SW480 (cell line): Measurements from ENCODE around the gene SYT8.

Experiments used
- DNase-seq: peaks from one replicate; pipeline ENCODE4 v3.0.0-alpha.2; 2016; ENCODE audit warnings: low spot score

The SYT8 gene

GRCh38 chr11:1845561-1846452, 11.0 kb downstream of the SYT8 start:
- no peak for DNase-seq

GRCh38 chr11:1846453-1846932, 11.7 kb downstream of the SYT8 start:
- no peak for DNase-seq

DNA sequence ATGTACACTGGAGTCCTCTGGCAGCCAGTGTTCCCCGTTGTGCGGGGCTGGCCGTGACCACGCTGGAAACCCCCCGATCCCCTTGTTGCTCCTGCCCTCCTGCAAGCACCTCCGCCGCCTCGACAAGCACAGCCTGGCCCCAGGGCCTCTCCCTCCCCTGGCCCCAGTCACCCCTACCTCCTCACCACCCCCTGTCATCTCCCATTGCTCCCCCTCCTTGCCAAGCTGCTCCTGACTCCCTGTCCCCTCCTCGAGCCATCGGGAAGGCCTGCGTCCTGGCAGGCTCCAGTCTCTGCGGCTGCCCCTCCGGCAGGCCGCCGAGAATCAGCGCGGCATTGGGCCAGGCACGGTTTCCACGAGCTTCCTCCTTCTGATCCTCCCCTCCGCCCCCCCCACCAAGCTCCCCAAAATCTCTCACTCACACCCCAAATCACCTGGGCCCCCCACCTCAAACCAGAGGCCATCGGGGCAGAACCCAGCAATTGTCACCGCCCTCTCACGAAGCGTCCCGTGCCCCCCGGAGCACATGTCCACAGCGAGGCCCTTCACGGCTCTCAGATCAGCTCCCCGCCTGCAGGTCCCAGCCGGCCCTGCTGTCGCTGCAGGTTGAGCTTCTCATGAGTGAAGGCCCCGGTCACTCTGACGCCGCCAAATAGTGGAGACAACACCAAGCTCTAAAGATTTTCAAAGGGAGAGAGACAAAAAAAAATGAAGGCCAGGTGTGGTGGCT, 12.4 kb downstream of the SYT8 start:
- no peak for DNase-seq

GRCh38 chr11:1847926-1848639, 13.3 kb downstream of the SYT8 start:
- no peak for DNase-seq

DNA sequence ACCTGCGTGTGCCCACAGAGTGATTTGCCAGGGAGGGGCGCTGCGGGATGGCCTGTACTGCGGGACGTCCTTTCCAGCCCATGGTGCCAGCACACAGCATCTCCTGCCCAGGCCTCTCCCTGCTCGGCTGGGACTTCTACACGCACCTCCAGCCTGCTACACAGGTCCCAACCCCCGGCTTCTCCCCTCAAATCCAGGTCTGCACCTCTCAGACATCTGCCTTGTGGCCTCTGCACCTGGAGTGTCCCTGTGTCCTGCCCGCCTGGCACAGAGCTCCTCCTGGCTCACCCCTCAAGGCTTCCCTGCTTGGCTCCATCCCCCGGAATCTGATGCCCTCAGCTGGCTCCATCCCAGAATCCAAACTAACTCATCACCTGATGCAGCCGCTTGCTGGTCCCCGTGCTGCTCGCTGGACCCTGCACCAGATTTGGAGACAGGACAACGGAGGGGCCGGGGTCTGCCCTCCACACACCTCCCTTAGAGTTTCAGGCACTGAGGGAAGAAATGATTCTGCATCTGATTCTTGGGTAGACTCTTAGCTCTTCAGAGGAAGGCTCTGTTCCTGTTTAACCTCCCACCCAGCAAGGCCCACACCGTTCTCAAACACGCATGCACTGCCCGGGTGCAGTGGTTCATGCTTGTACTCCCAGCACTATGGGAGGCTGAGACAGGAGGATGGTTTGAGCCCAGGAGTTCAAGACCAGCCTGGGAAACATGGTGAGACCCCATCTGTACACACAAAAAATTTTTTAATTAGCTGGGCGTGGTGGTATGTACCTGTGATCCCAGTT, 14.0 kb downstream of the SYT8 start:
- DNase-seq, result no peak

- no peak for DNase-seq
Observed at GRCh38 chr11:1851468-1852180, 16.8 kb downstream of the SYT8 start.

DNA sequence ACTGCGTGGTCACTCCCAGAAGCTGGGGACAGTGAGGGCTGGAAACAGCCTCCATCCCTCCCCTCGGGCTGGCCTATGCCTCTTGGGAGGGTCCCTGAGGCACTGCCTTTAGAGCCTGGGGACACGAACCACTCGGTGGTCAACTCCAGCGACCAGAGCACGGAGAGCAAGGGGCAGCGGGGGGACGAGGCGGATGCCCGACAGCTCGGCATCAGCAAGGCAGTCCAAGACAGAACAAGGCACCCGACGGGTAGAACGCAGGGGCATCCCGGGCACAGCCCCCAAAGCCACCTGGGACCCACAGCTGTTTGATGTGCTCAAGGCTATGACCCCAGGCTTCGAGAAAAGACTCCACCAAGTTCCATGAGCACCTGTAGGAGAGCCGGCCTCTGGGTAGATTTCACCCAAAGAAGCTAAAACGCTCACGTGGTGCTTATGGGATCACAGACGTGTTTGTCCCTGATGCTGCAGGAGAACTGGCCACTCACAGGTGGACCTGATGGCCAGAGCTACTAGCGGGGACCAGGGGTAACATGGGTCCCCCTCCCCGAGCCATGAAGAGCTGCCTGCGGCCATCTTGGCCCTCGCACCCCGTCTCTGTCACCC, 17.6 kb downstream of the SYT8 start:
- DNase-seq, result no peak

DNA sequence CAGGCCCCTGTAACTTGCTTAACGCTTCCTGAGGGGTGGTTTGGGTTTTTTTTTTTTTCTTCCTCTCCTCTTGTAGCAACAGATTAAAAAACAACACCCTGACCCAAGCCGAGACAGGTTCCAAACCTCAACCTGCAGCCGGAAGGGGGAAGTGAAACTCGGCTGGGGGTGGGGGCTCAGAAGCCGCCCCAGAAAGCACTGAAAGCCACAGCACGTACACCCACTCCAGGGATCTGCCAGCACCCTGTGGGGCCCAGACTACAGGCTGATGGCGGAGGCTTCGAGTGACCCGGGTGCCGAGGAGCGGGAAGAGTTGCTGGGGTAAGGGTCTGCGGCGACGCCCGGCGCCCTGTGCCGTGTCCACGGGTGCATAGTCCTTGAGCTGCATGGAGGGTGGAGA, 18.1 kb downstream of the SYT8 start, which contains the start of gene LSP1:
Gene LSP1, plus strand, starts transcription at position 208 of the 400 bp plus-strand sequence. Its CDS starts 61 bp downstream, at position 269.
- DNase-seq, result no peak

DNA sequence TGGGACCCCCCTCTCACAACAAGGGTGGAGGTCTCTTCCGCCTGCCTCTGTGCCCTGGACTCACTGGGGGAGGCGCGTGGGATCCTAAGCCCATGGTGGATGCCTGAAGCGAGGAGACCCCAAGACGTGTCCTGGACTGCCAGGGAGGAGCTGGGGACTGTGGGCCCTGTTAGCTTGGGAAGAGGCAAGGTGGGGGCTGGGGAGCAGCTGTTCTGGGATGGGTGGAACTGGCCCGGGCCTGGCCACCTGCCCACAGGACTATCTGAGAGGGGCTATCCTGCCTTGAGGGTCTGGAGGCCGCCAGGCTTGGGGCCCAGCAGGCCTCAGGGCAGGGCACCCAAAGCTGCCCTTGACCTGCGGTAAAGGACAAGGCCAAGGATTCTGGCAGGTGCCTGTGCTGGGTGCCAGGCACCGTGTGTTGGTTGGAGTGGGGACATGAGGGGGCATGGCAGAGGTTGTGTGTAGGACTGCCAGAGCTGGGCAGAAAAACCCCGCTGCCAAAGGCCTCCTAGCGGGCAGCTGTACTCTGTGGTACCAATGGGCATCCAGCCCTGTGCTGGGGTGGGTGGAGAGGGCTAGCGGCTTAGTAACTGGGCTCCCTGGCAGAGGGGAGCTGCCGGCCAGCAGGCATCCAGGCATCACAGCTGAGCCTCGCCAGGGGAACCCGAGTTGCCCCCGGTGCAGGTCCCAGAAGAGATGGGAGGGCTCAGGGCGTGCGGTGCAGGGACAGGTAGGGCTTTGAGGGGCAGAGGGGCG, 18.8 kb downstream of the SYT8 start:
- no peak for DNase-seq

- no peak for DNase-seq
Observed at GRCh38 chr11:1854132-1854948, 19.6 kb downstream of the SYT8 start.

DNA sequence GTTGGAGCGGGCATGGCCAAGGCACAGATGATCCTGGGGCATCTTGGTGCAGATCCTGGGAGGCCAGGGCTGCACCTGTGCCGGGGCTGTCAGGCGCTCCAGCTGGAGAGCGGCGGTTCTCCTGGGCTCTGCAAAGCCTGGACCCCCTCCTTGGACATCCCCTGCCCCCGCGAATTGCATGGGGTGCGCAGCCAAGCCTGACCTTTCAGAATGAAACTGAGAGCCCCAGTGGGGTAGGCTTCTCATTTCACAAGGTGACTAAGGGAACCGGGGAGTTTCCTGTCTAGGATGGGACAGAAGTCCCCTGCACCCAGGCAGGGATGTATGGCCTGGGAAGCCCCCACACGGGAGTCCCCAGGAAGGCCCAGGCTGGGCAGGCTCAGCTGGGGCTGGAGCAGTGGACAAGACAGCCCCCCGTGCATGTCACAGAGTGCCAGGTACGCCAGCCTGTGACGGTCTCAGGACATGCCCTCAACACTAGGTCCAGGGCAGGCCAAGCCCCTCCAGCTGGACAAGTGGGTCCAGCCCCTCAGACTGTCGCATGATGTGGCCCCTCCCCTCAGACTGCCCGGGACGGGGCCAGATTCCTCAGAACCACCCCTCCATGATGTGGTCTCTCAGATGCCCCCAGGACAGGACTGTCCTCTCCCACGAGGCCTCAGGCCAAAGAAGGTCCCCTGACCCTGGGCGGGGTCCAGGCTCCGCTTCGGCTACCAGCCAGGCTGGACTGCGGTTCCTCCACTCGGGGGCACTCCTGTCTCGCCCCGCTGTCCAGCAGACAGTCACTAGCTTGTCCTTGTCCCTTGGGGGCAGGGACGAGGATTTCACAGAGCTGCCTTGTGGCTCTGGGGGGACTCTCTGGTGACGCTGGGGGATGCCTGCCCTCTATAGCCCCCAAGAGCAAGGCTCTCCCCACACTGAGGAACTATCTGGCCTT, 20.4 kb downstream of the SYT8 start:
- DNase-seq, result no peak

DNA sequence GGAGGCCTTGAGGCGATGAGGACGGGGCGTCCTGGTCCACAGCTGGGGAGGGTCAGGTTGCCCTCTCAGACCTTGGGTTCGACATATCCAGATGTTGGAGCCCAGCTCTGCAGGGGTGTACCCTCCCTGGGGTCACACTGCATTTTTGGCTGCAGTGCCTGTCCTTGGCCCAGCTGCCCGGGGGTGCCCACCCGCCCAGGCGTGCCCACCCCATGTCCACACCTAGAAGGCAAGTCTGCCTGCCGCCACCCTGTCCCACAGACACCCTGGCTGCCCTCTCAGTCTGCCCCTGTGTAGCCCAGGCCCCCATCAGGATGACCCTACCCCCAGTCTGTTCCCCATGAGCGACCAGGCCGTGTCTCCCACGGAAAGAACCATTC, 21.1 kb downstream of the SYT8 start:
- no peak for DNase-seq

DNA sequence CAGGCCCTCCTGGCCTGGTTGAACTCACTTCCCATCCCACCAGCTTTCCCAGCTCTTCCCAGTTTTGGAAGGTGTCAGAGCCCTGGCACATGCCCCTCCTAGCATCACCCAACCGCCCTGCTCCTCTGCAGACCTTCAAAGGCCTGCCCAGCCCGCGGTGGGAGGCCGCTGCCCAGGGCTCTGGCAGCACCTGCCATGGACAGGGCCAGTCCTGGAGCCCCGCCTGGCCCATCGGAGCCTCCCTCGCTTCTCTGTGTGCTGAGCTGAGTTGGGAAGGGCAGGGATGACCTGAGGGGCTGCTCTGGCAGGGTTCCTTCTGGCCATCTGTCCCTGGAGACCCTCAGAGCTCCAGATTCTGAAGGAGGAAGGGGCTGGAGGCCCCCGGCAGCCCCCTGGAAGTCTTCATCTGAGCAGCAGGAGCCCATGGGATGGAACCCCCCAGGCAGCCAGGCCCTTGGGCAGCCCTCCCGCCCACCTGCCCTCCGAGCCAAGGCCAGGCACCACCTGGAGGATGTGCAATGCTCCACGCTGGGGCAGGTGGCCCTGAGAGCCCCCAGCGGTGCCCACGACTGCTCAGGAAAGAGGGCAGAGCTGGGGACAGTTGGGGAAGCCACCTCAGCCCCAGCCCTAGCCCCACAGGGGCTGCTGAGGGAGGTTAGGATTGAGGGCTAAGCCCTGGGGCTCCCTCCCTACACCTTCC, 21.7 kb downstream of the SYT8 start:
- DNase-seq, result no peak

DNA sequence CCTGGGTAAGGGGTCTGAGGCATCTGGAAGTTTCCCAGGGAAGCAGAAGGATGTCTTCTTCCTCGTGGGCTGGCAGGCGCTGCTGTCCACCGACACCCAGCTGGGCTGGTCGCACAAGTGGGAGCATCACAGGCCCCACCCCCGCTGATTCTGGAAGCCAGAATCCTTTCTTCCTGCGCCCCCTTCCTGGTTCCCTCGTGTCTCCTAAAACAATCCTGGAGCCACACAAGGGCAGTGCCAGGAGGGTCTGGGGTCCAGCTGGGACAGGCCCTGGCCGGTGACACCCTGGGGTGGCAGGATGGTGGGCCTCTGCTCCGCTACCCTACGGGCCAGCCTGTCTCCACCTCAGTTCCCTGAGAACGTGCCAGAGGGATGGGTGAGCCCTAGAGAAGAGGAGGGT, 22.3 kb downstream of the SYT8 start:
- DNase-seq, result no peak

DNA sequence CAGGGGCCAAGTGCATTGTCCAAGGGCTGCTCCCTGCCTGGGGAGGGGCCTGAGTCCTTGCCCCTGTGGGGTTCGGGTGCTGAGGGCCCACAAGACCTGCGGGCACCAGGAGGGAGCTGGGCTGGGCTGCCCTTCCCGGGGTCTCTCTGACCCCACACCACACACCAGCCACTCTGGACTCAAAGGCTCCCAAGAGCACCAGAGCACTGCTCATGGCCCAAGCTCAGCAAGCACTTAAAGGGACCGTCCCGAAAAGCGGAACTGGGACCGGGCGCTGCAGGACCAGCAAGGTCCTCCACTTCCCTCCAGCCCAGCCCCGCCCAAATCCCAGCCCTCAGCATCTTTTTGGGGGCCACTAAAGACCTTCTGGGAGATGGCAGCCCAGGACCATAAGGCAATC, 23.4 kb downstream of the SYT8 start:
- no peak for DNase-seq

DNA sequence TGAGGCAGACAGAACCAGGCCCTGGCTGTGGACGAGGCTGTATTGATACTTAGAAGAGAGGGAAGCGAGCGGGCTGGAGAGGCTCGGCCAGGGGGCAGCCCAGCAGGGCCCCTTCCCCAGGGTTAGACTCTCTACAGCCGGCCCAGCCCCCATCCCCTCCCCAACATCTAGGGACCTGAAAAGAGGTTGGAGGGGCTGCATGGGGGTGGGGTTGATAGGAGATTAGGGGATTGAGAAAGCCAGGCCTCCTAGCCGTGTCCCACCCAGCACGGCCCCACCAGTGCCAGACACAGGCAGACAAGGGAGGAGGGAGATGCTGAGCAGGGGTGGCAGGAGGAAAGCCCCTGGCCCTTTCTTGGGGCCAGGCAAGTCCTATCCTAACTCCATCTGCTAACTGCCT, 23.8 kb downstream of the SYT8 start:
- no peak for DNase-seq

- DNase-seq, result no peak
Observed at GRCh38 chr11:1859004-1859403, 24.2 kb downstream of the SYT8 start.
